GM12878 (cell line): ENCODE results near the gene ZNF827. TPM values are rescaled to one million over a fixed set of nuclear protein-coding genes. Genes with fewer than 3 reads are reported as not detected.
A peak's percentile ranks its signal among the peaks of the same experiment; 100 is the strongest.

Source experiments
- ATAC-seq: fragments of 200-7000 bp; cut with Tn5 transposase; 3 replicates; pipeline ENCODE4 v1.9.1; 2020; ENCODE audit warnings: mild to moderate bottlenecking, moderate library complexity
- BruUV-seq: library from RNA; stranded (reverse); fragments of 400-500 nt; replicated peaks from 2 replicates; lab custom pipeline; 2021; lab: Mats Ljungman, UMichigan
- CTCF ChIA-PET: fragments of 300-600 bp; sonication (Branson Sonifier 250); formaldehyde crosslinking; extraction: SDS; loops from one replicate; lab custom pipeline; 2021; ENCODE audit warnings: inconsistent platforms; lab: Yijun Ruan, JAX
- POLR2A ChIA-PET: fragments of 350-600 bp; formaldehyde crosslinking; extraction: SDS; loops from one replicate; lab custom pipeline; 2021; ENCODE audit warnings: inconsistent platforms; lab: Charles Lee
- RAD21 ChIA-PET: fragments of 300-600 bp; sonication (Branson Sonifier 250); formaldehyde crosslinking; loops from one replicate; lab custom pipeline; 2023; ENCODE audit warnings: antibody characterized with exemption; ENCODE audit not compliant: unreplicated experiment; lab: Charles Lee
- SMC1A ChIA-PET: fragments of 300-600 bp; sonication (Branson Sonifier 250); formaldehyde crosslinking; loops from one replicate; lab custom pipeline; 2023; ENCODE audit not compliant: unreplicated experiment, uncharacterized antibody; lab: Charles Lee
- DNase-seq: peaks from one replicate; pipeline ENCODE4 v3.0.0-alpha.2; 2011; ENCODE audit warnings: low read depth, low spot score
- FAIRE-seq: peaks from 3 replicates; lab custom pipeline; 2011; peaks lifted over from hg19 to GRCh38; lab: Jason Lieb, UNC
- H2AFZ ChIP-seq: 2 replicates; pipeline ENCODE4 v1.6.0; 2011; ENCODE audit warnings: low read depth, low read length, control low read depth; ENCODE audit not compliant: control insufficient read depth
- H3K27ac ChIP-seq: 2 replicates; pipeline ENCODE4 v1.5.1; 2011; ENCODE audit warnings: control low read depth; ENCODE audit not compliant: control insufficient read depth, insufficient read depth
- H3K27me3 ChIP-seq, 2 experiments: replicated peaks in 1 of 2; 2 replicates each; pipeline versions ENCODE4 v1.6.0 to v1.6.1; 2011; ENCODE audit warnings: low read length in 1 of 2; ENCODE audit not compliant: control insufficient read depth in 2 of 2, insufficient read depth in 2 of 2
- H3K36me3 ChIP-seq, 2 experiments: 2 replicates each; pipeline ENCODE4 v1.5.1; 2011; ENCODE audit warnings: low read length in 1 of 2; ENCODE audit not compliant: control insufficient read depth in 2 of 2, insufficient read depth in 2 of 2
- H3K4me1 ChIP-seq: 2 replicates; pipeline ENCODE4 v1.6.1; 2011; ENCODE audit warnings: mild to moderate bottlenecking, low read length, moderate library complexity, mixed read lengths; ENCODE audit not compliant: control insufficient read depth, insufficient read depth
- H3K4me2 ChIP-seq: 2 replicates; pipeline ENCODE4 v1.6.0; 2011; ENCODE audit warnings: control low read depth; ENCODE audit not compliant: control insufficient read depth, insufficient read depth
- H3K4me3 ChIP-seq: fragments of 200-600 bp; sonication (generic); 2 replicates; pipeline ENCODE4 v1.5.1; 2016
- H3K79me2 ChIP-seq: 2 replicates; pipeline ENCODE4 v1.6.0; 2011; ENCODE audit warnings: low read length; ENCODE audit not compliant: control insufficient read depth, insufficient read depth
- H3K9ac ChIP-seq: 2 replicates; pipeline ENCODE4 v1.8.0; 2011; ENCODE audit warnings: low read length, control low read depth, mixed read lengths; ENCODE audit not compliant: control insufficient read depth, insufficient read depth
- H3K9me3 ChIP-seq: replicated peaks from 3 replicates; pipeline ENCODE4 v1.5.1; 2011; ENCODE audit warnings: mild to moderate bottlenecking, low read length; ENCODE audit not compliant: control insufficient read depth, insufficient read depth
- H4K20me1 ChIP-seq: 2 replicates; pipeline ENCODE4 v1.6.0; 2011; ENCODE audit not compliant: control insufficient read depth, insufficient read depth
- CHD2 ChIP-seq: IDR thresholded peaks from 2 replicates; pipeline ENCODE4 v1.6.1; 2011; ENCODE audit warnings: low read depth, low read length, improper control_type of control experiment, borderline replicate concordance
- CTCF ChIP-seq, 3 experiments: IDR thresholded peaks in 2 of 3; conservative IDR thresholded peaks in 1 of 3; 2 replicates each; pipeline ENCODE4 v1.5.1; 2011; ENCODE audit warnings: low read depth in 3 of 3, low read length in 3 of 3, mild to moderate bottlenecking in 3 of 3, control low read depth in 2 of 3, moderate library complexity in 2 of 3, inconsistent platforms in 1 of 3, mixed read lengths in 1 of 3; ENCODE audit not compliant: control insufficient read depth in 2 of 3, insufficient read depth in 1 of 3; ENCODE audit errors: extremely low read depth in 1 of 3
- FOXM1 ChIP-seq: IDR thresholded peaks from 2 replicates; pipeline ENCODE4 v1.6.1; 2012; ENCODE audit warnings: low read depth, mild to moderate bottlenecking, inconsistent platforms, low read length, moderate library complexity
- JUNB ChIP-seq: IDR thresholded peaks from 2 replicates; pipeline ENCODE4 v1.6.1; 2016; ENCODE audit warnings: antibody characterized with exemption, mild to moderate bottlenecking
- NFIC ChIP-seq: IDR thresholded peaks from 2 replicates; pipeline ENCODE4 v1.6.1; 2012; ENCODE audit warnings: low read depth, mild to moderate bottlenecking, inconsistent platforms, low read length, moderate library complexity
- RAD21 ChIP-seq: IDR thresholded peaks from 2 replicates; pipeline ENCODE4 v1.6.1; 2011; ENCODE audit warnings: mild to moderate bottlenecking, low read depth, low read length, moderate library complexity; ENCODE audit not compliant: insufficient read depth
- RUNX3 ChIP-seq: IDR thresholded peaks from 2 replicates; pipeline ENCODE4 v1.6.1; 2012; ENCODE audit warnings: low read length, inconsistent platforms
- YY1 ChIP-seq: IDR thresholded peaks from 2 replicates; pipeline ENCODE4 v1.6.1; 2011; ENCODE audit warnings: low read depth, mild to moderate bottlenecking, low read length
- WGBS: methylation state at CpG from one replicate; pipeline ENCODE4 v1.1.6; 2016; ENCODE audit warnings: low lambda C conversion rate; ENCODE audit not compliant: insufficient replicate concordance, insufficient coverage; ENCODE audit errors: missing lambda C conversion rate; 5-methylcytosine and 5-hydroxymethylcytosine counted together
- in situ Hi-C: fragments of 300-500 bp; cut with MboI; formaldehyde crosslinking; loops from 9 replicates; pipeline ENCODE4 v1.14.3; 2018; ENCODE audit warnings: mixed read lengths
- intact Hi-C: fragments of 100-400 bp; cut with micrococcal nuclease; formaldehyde crosslinking; loops from one replicate; pipeline ENCODE4 v1.14.2; 2022; ENCODE audit not compliant: unreplicated experiment
- polyA plus RNA-seq, 11 experiments: library from polyadenylated mRNA; depleted of rRNA in 4 of 11; unstranded in 6 of 11; stranded (reverse) in 5 of 11; fragments of >200 nt; fragmentation: Nextera tagmentation in 4 of 11; fragmentation: Illumina TruSeq in 1 of 11; extraction: Ambion mirVana in 4 of 11; extraction: Trizol in 1 of 11; gene quantifications; 1 replicate in 1 of 11; 2 replicates in 10 of 11; pipeline versions ENCODE4 v1.2.1 to v1.2.3, GENCODE V29; 2011 to 2016; ENCODE audit warnings: inconsistent platforms in 2 of 11, missing spikeins in 2 of 11, low read depth in 1 of 11
- total RNA-seq, 4 experiments: library from RNA; depleted of rRNA in 3 of 4; stranded (reverse); fragments of >200 nt in 3 of 4; fragmentation: Illumina TruSeq in 1 of 4; extraction: Trizol in 1 of 4; gene quantifications; 2 replicates each; pipeline versions ENCODE4 v1.2.1 to v1.2.3, GENCODE V29; 2013 to 2021

The ZNF827 gene
- total and polyA plus RNA-seq, 10 of the 15 experiments (the other 5 are each of a cell fraction or from before 2014, with no cell fraction given) = 3.8 to 31.5 (median 13.6) TPM

DNA sequence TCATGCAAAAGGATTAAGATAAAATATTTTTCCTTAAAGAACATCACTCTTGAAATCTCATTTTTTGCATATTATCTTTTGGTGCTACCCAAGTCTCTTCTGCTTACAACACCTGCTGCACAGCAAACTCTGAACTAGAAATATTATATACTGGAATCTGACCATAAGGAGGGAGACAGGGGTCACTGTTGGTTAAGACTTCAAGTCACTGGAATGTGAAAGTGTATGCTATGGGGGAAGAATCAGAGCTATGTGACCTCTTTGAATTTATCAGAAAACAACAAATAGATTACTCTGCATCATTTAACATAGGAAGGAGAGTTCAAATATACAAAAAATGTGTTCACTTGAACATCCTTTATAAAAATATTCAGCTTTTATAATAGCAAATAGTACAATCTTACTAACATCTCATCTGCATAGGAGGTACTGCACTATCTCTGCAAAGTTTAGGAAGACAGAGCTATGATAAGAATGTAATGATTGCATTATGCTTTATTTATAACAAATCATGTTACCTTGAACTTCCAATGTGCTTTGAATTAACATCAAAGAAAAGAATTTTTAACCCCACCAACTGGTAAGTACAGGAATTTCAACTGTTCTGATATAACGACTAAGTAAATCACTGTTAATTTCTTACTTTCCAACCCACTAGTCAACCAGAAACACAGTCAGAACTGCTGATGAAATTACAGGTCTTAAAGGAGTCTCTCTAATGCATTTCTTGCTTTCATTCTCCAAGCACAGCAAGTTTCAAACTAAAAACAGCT is 69.8 kb downstream of the ZNF827 start:
- CTCF ChIA-PET = interaction anchor here (0.8 to 1.7 kb wide), 8 partner anchors 10 to 245 kb away, joined by 3 to 7 read pairs (median 4); no protein-coding TSS in a partner anchor
- POLR2A ChIA-PET = interaction anchor here (0.7 to 1.0 kb wide), 3 partner anchors 14 to 403 kb away, joined by 3 read pairs; no protein-coding TSS in a partner anchor

More for the DNA sequence above, 69.8 kb downstream of the ZNF827 start:
- Histone ChIP-seq H3K79me2 (peaks cover 33% of the 10 kb centered on the region), H3K4me2 (no peak overlapping the region), H3K4me1 (peaks cover 45% of the 10 kb centered on the region), H4K20me1 (no peaks in the 10 kb centered on the region), H3K36me3 (peaks cover 0 to 10% of the 10 kb centered on the region in 2 experiments; a peak in 2 of 4 replicates), H2AFZ (no peak overlapping the region), H3K9ac (no peak overlapping the region), H3K27ac (no peak overlapping the region; the same call in 1 of the 2 replicates), H3K9me3 (no peaks in the 10 kb centered on the region), H3K27me3 (no peaks in the 10 kb centered on the region), H3K4me3 (no peak overlapping the region)
- SMC1A ChIA-PET = interaction anchor here (1.0 to 1.8 kb wide), 11 partner anchors 9 to 288 kb away, joined by 3 to 12 read pairs (median 4); no protein-coding TSS in a partner anchor
- FAIRE-seq = peak; percentile 91
- intact Hi-C loops = no loop called here
- RAD21 ChIA-PET = interaction anchor here (0.9 to 1.9 kb wide), 5 partner anchors 14 to 245 kb away, joined by 3 to 8 read pairs (median 4); no protein-coding TSS in a partner anchor
- TF ChIP-seq CHD2 = no peak
- TF ChIP-seq NFIC = peak; percentile 38; the same call in 1 of the 2 replicates
- TF ChIP-seq FOXM1 = 0 out of 2 replicates have a peak, but pooled peaks have one; percentile 19
- TF ChIP-seq RUNX3 = 0 out of 2 replicates have a peak, but pooled peaks have one; percentile 15
- TF ChIP-seq CTCF (IDR thresholded peaks at IDR 0.05 in 2 of 3, conservative IDR thresholded peaks at IDR 0.05 in 1 of 3; ENCODE audit: control insufficient read depth in 2 of 3, extremely low read depth in 1 of 3, insufficient read depth in 1 of 3, low read depth in 3 of 3, low read length in 3 of 3) = peak in 2 of 3 experiments; percentile 8 to 19; a peak in 2 of 6 replicates
- TF ChIP-seq RAD21 = peak; percentile 14; the same call in 1 of the 2 replicates
- peak; percentile 31 for TF ChIP-seq JUNB
- TF ChIP-seq YY1 = no peak
- BruUV-seq = no TSS peak
- ATAC-seq = peak; percentile 80
- DNase-seq = no peak
- in situ Hi-C loops = no loop called here
- WGBS = 6% methylated on average over 1 of the region's 1 CpG
